Measurements from ENCODE around the gene MEMO1. TPM values are rescaled to one million over a fixed set of nuclear protein-coding genes. Genes with fewer than 3 reads are reported as not detected.

MEMO1 gene
- total RNA-seq, 1 donor from 2014 or later: 59.6 TPM

- H3K4me3 Mint-ChIP-seq (ENCODE audit: unreplicated experiment): no peak overlapping the region
- no peak for DNase-seq (ENCODE audit: low spot score)
- no peaks in the 10 kb centered on the region for H3K27me3 Mint-ChIP-seq (ENCODE audit: unreplicated experiment)
- H3K27ac Mint-ChIP-seq (ENCODE audit: unreplicated experiment): no peak overlapping the region
- H3K9me3 Mint-ChIP-seq (ENCODE audit: unreplicated experiment): no peaks in the 10 kb centered on the region
- no peaks in the 10 kb centered on the region for H3K36me3 Mint-ChIP-seq (ENCODE audit: low read depth, unreplicated experiment)
- TF ChIP-seq, protein P1, sequence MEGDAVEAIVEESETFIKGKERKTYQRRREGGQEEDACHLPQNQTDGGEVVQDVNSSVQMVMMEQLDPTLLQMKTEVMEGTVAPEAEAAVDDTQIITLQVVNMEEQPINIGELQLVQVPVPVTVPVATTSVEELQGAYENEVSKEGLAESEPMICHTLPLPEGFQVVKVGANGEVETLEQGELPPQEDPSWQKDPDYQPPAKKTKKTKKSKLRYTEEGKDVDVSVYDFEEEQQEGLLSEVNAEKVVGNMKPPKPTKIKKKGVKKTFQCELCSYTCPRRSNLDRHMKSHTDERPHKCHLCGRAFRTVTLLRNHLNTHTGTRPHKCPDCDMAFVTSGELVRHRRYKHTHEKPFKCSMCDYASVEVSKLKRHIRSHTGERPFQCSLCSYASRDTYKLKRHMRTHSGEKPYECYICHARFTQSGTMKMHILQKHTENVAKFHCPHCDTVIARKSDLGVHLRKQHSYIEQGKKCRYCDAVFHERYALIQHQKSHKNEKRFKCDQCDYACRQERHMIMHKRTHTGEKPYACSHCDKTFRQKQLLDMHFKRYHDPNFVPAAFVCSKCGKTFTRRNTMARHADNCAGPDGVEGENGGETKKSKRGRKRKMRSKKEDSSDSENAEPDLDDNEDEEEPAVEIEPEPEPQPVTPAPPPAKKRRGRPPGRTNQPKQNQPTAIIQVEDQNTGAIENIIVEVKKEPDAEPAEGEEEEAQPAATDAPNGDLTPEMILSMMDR (IDR thresholded peaks at IDR 0.05; ENCODE audit: unreplicated experiment): no peak
- H3K4me1 Mint-ChIP-seq (ENCODE audit: unreplicated experiment): no peaks in the 10 kb centered on the region
Measured at GRCh38 chr2:31931916-31932315, 78.9 kb downstream of the MEMO1 start.

- H3K27me3 Mint-ChIP-seq (ENCODE audit: unreplicated experiment): peaks cover 1% of the 10 kb centered on the region
Measured at GRCh38 chr2:31925517-31925916, 85.3 kb downstream of the MEMO1 start.

GRCh38 chr2:31923662-31924061 lies 87.1 kb downstream of the MEMO1 start:
- TF ChIP-seq, protein P1 (IDR thresholded peaks at IDR 0.05; ENCODE audit: unreplicated experiment): no peak
- H3K27ac Mint-ChIP-seq (ENCODE audit: unreplicated experiment): no peak overlapping the region
- no peaks in the 10 kb centered on the region for H3K36me3 Mint-ChIP-seq (ENCODE audit: low read depth, unreplicated experiment)
- DNase-seq (ENCODE audit: low spot score): no peak
- H3K9me3 Mint-ChIP-seq (ENCODE audit: unreplicated experiment): no peaks in the 10 kb centered on the region
- H3K4me1 Mint-ChIP-seq (ENCODE audit: unreplicated experiment): no peaks in the 10 kb centered on the region
- no peak overlapping the region for H3K4me3 Mint-ChIP-seq (ENCODE audit: unreplicated experiment)
- peaks cover 3% of the 10 kb centered on the region for H3K27me3 Mint-ChIP-seq (ENCODE audit: unreplicated experiment)

More at GRCh38 chr2:31925517-31925916, 85.3 kb downstream of the MEMO1 start:
- Mint-ChIP-seq H3K9me3 (ENCODE audit: unreplicated experiment) (no peaks in the 10 kb centered on the region), H3K4me1 (ENCODE audit: unreplicated experiment) (no peaks in the 10 kb centered on the region), H3K4me3 (ENCODE audit: unreplicated experiment) (no peak overlapping the region), H3K27ac (ENCODE audit: unreplicated experiment) (no peak overlapping the region), H3K36me3 (ENCODE audit: low read depth, unreplicated experiment) (no peaks in the 10 kb centered on the region)
- no peak for DNase-seq (ENCODE audit: low spot score)
- TF ChIP-seq, protein P1 (IDR thresholded peaks at IDR 0.05; ENCODE audit: unreplicated experiment): no peak

- no peaks in the 10 kb centered on the region for H3K9me3 Mint-ChIP-seq (ENCODE audit: unreplicated experiment)
- TF ChIP-seq, protein P1 (IDR thresholded peaks at IDR 0.05; ENCODE audit: unreplicated experiment): no peak
- peaks cover 3% of the 10 kb centered on the region for H3K27me3 Mint-ChIP-seq (ENCODE audit: unreplicated experiment)
- no peaks in the 10 kb centered on the region for H3K4me1 Mint-ChIP-seq (ENCODE audit: unreplicated experiment)
- no peak overlapping the region for H3K27ac Mint-ChIP-seq (ENCODE audit: unreplicated experiment)
- H3K4me3 Mint-ChIP-seq (ENCODE audit: unreplicated experiment): no peak overlapping the region
- no peaks in the 10 kb centered on the region for H3K36me3 Mint-ChIP-seq (ENCODE audit: low read depth, unreplicated experiment)
- no peak for DNase-seq (ENCODE audit: low spot score)
Measured at GRCh38 chr2:31922542-31923408, 88.0 kb downstream of the MEMO1 start.

DNA sequence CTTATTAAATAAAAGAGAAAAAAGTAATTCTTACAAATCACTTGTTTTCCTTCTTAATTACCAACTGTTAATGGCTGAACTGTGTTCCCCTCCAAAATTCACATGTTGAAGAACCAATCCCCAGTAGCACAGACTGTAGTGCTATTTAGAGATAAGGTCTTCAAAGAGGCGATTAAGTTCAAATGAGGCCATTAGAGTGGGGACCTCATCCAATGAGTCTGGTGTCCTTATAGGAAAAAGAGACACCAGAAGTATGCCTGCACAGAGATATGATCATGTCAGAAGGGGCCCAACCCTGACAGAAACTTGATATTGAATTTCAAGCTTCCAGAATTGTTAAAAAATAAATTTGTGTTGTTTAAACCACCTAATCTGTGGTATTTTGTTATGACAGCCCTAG lies 89.8 kb downstream of the MEMO1 start:
- TF ChIP-seq, protein P1 (IDR thresholded peaks at IDR 0.05; ENCODE audit: unreplicated experiment): no peak
- Mint-ChIP-seq H3K9me3 (ENCODE audit: unreplicated experiment) (no peaks in the 10 kb centered on the region), H3K27ac (ENCODE audit: unreplicated experiment) (no peak overlapping the region), H3K4me3 (ENCODE audit: unreplicated experiment) (no peak overlapping the region), H3K36me3 (ENCODE audit: low read depth, unreplicated experiment) (no peaks in the 10 kb centered on the region), H3K27me3 (ENCODE audit: unreplicated experiment) (peaks cover 3% of the 10 kb centered on the region), H3K4me1 (ENCODE audit: unreplicated experiment) (no peaks in the 10 kb centered on the region)
- no peak for DNase-seq (ENCODE audit: low spot score)
